HCT116 (cell line): ENCODE measurements around the gene PRRC2A. TPM values are rescaled to one million over a fixed set of nuclear protein-coding genes. Genes with fewer than 3 reads are reported as not detected.

Source experiments
- ATAC-seq: fragments of 200-7000 bp; cut with Tn5 transposase; 2 replicates; pipeline ENCODE4 v1.9.1; 2020; ENCODE audit warnings: mild to moderate bottlenecking, moderate library complexity
- BruUV-seq: library from RNA; stranded (reverse); fragments of 400-500 nt; replicated peaks from 2 replicates; lab custom pipeline; 2021; lab: Mats Ljungman, UMichigan
- CTCF ChIA-PET: fragments of 300-600 bp; sonication (Branson Sonifier 250); formaldehyde crosslinking; loops from one replicate; lab custom pipeline; 2021; ENCODE audit warnings: antibody characterized with exemption; lab: Charles Lee
- POLR2A ChIA-PET: fragments of 300-600, 350-600 bp; sonication (Branson Sonifier 250); formaldehyde crosslinking; loops from one replicate; lab custom pipeline; 2021; ENCODE audit warnings: antibody characterized with exemption; lab: Charles Lee
- RAD21 ChIA-PET, 2 experiments: fragments of 300-600 bp; sonication (Branson Sonifier 250); formaldehyde crosslinking; loops; one replicate each; lab custom pipeline; 2023; ENCODE audit warnings: low total read pairs in 2 of 2; ENCODE audit not compliant: uncharacterized antibody in 2 of 2, unreplicated experiment in 2 of 2, low non-redundant PET in 1 of 2; lab: Charles Lee
- DNase-seq: peaks from one replicate; pipeline ENCODE4 v3.0.0-alpha.2; 2010; ENCODE audit warnings: low read depth, low spot score
- H2AFZ ChIP-seq: fragments of 200-600 bp; shearing (Covaris generic), sonication (generic); 2 replicates; pipeline ENCODE4 v1.6.1; 2017; ENCODE audit warnings: low read depth, mixed run types, mixed read lengths, antibody characterized with exemption, low read length; ENCODE audit not compliant: poor library complexity, severe bottlenecking
- H3K27ac ChIP-seq: 2 replicates; pipeline ENCODE4 v1.5.1; 2012; ENCODE audit warnings: low read depth, low read length
- H3K27me3 ChIP-seq: fragments of 200-600 bp; sonication (generic); 2 replicates; pipeline ENCODE4 v1.6.1; 2016; ENCODE audit warnings: mixed run types, low read length, mixed read lengths; ENCODE audit not compliant: insufficient read depth
- H3K36me3 ChIP-seq, 2 experiments: fragments of 200-500 bp in 1 of 2; fragments of 200-600 bp in 1 of 2; sonication (Bioruptor generic) in 1 of 2; sonication (generic) in 1 of 2; 2 replicates each; pipeline versions ENCODE4 v1.5.1 to v1.6.1; 2014 to 2016; ENCODE audit warnings: low read length in 2 of 2, inconsistent platforms in 1 of 2, mixed read lengths in 1 of 2, mixed run types in 1 of 2; ENCODE audit not compliant: insufficient read depth in 2 of 2, control insufficient read depth in 1 of 2
- H3K4me1 ChIP-seq, 2 experiments: fragments of 200-600 bp in 1 of 2; sonication (generic) in 1 of 2; 2 replicates each; pipeline versions ENCODE4 v1.5.1 to v1.6.1; 2012 to 2017; ENCODE audit warnings: low read length in 2 of 2, inconsistent platforms in 1 of 2, mild to moderate bottlenecking in 1 of 2, mixed read lengths in 1 of 2, mixed run types in 1 of 2, moderate library complexity in 1 of 2; ENCODE audit not compliant: insufficient read depth in 2 of 2, control insufficient read depth in 1 of 2
- H3K4me2 ChIP-seq: fragments of 200-600 bp; sonication (generic); 2 replicates; pipeline ENCODE4 v1.6.1; 2017; ENCODE audit warnings: mixed run types, low read length, mixed read lengths
- H3K4me3 ChIP-seq, 2 experiments: fragments of 200-600 bp in 1 of 2; sonication (generic) in 1 of 2; replicated peaks in 1 of 2; 2 replicates each; pipeline ENCODE4 v1.5.1; 2011 to 2016; ENCODE audit warnings: low read length in 2 of 2, control low read depth in 1 of 2, low read depth in 1 of 2, mild to moderate bottlenecking in 1 of 2, mixed read lengths in 1 of 2, mixed run types in 1 of 2
- H3K79me2 ChIP-seq: fragments of 200-600 bp; sonication (generic); 2 replicates; pipeline ENCODE4 v1.6.1; 2017; ENCODE audit warnings: mild to moderate bottlenecking, mixed run types, low read length, moderate library complexity, mixed read lengths; ENCODE audit not compliant: insufficient read depth
- H3K9ac ChIP-seq: fragments of 200-600 bp; sonication (generic); 2 replicates; pipeline ENCODE4 v1.6.1; 2016; ENCODE audit warnings: low read length, mixed read lengths
- H3K9me2 ChIP-seq: fragments of 200-600 bp; sonication (generic), shearing (Covaris generic); 2 replicates; pipeline ENCODE4 v1.6.1; 2017; ENCODE audit warnings: mixed run types, mild to moderate bottlenecking, moderate library complexity; ENCODE audit not compliant: insufficient read depth
- H3K9me3 ChIP-seq, 2 experiments: fragments of 200-500 bp in 1 of 2; fragments of 200-600 bp in 1 of 2; sonication (Bioruptor generic) in 1 of 2; sonication (generic) in 1 of 2; 2 replicates each; pipeline ENCODE4 v1.6.1; 2014 to 2017; ENCODE audit warnings: low read length in 2 of 2, mixed read lengths in 2 of 2, inconsistent platforms in 1 of 2, low read depth in 1 of 2, mild to moderate bottlenecking in 1 of 2, mixed run types in 1 of 2, moderate library complexity in 1 of 2; ENCODE audit not compliant: control insufficient read depth in 1 of 2, insufficient read depth in 1 of 2
- H4K20me1 ChIP-seq: fragments of 200-600 bp; sonication (generic), shearing (Covaris generic); 2 replicates; pipeline ENCODE4 v1.6.1; 2017; ENCODE audit warnings: mixed run types, mild to moderate bottlenecking, moderate library complexity; ENCODE audit not compliant: insufficient read depth
- FOSL1 ChIP-seq: IDR thresholded peaks from 2 replicates; pipeline ENCODE4 v1.6.1; 2012; ENCODE audit warnings: low read depth
- POLR2AphosphoS5 ChIP-seq: IDR thresholded peaks from 2 replicates; pipeline ENCODE4 v1.6.1; 2011; ENCODE audit warnings: mild to moderate bottlenecking, low read depth, low read length, moderate library complexity
- SRF ChIP-seq: IDR thresholded peaks from 2 replicates; pipeline ENCODE4 v1.6.1; 2012; ENCODE audit warnings: low read depth
- ZFX ChIP-seq: fragments of 450-650 bp; IDR thresholded peaks from 2 replicates; pipeline ENCODE4 v1.6.1; 2017
- intact Hi-C: fragments of 100-400 bp; cut with micrococcal nuclease; formaldehyde crosslinking; loops from 2 replicates; pipeline ENCODE4 v1.10.0; 2022
- total RNA-seq: library from RNA; stranded (reverse); gene quantifications from one replicate; pipeline ENCODE4 v1.2.1, GENCODE V29; 2021; ENCODE audit not compliant: unreplicated experiment
- TF ChIP-seq, protein P1 (sequence below), 3 experiments: fragments of 200-600 bp in 1 of 3; sonication (generic) in 1 of 3; IDR thresholded peaks in 2 of 3; conservative IDR thresholded peaks in 1 of 3; 2 replicates each; pipeline ENCODE4 v1.5.1; 2012 to 2017; ENCODE audit warnings: low read depth in 2 of 3, low read length in 2 of 3, antibody characterized with exemption in 1 of 3, borderline replicate concordance in 1 of 3, control low read depth in 1 of 3, mild to moderate bottlenecking in 1 of 3, mixed read lengths in 1 of 3, mixed run types in 1 of 3, moderate library complexity in 1 of 3; ENCODE audit not compliant: insufficient read depth in 1 of 3

Gene PRRC2A
- total RNA-seq, 1 experiment from 2014 or later: 250 TPM

DNA sequence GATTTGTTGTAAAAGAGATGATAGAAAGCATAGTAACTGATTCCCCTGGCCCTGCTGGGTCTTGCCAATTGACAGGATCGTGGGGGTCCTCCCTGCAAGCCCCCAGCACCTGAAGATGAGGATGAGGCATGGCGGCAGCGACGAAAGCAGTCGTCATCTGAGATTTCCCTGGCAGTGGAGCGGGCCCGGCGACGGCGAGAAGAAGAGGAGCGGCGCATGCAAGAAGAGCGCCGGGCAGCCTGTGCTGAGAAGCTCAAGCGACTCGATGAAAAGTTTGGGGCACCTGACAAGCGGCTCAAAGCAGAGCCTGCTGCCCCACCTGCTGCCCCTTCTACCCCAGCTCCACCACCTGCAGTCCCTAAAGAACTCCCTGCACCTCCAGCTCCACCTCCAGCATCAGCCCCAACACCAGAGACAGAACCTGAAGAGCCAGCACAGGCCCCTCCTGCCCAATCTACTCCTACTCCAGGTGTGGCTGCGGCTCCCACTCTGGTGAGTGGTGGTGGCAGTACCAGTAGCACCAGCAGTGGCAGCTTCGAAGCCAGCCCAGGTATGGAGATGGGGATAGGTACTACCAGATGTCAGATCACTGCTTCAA, 7.3 kb downstream of the PRRC2A start:
- no peak overlapping the region for H3K9ac ChIP-seq
- no peaks in the 10 kb centered on the region for H3K27me3 ChIP-seq
- no TSS peak for BruUV-seq
- intact Hi-C loops: no loop called here
- H2AFZ ChIP-seq: no peak overlapping the region
- no peak overlapping the region for H3K27ac ChIP-seq
- no peak overlapping the region for H3K4me3 ChIP-seq
- RAD21 ChIA-PET: no interaction called here
- H3K36me3 ChIP-seq: peaks cover 54 to 96% of the 10 kb centered on the region in 2 experiments
- no peaks in the 10 kb centered on the region for H3K9me2 ChIP-seq
- H4K20me1 ChIP-seq: no peaks in the 10 kb centered on the region
- CTCF ChIA-PET: no interaction called here
- no peak overlapping the region for H3K4me2 ChIP-seq
- no peaks in the 10 kb centered on the region; a peak in 1 of 4 replicates for H3K4me1 ChIP-seq
- H3K9me3 ChIP-seq: no peaks in the 10 kb centered on the region
- H3K79me2 ChIP-seq: peaks cover 90% of the 10 kb centered on the region
- ATAC-seq: no peak
- POLR2A ChIA-PET: no interaction called here
- no peak for TF ChIP-seq ZFX
- TF ChIP-seq SRF: no peak
- TF ChIP-seq, all 23 proteins: peak for 0
- DNase-seq: no peak

DNA sequence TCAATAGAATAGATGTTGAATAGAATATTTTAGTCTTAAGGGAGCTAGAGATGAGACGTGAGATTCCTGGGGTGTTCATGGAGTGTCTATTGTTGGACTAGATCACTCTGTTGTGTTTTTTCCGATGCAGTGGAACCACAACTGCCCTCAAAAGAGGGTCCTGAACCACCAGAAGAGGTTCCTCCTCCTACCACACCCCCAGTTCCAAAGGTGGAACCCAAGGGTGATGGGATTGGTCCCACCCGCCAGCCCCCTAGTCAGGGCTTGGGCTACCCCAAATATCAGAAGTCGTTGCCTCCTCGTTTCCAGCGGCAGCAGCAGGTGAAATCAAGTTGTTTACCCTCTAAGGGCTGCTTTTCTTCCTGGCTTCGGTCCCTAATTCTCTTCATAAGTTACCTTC, 8.5 kb downstream of the PRRC2A start:
- no peaks in the 10 kb centered on the region for H3K9me3 ChIP-seq
- CTCF ChIA-PET: no interaction called here
- peaks cover 59 to 95% of the 10 kb centered on the region in 2 experiments for H3K36me3 ChIP-seq
- 0 out of 2 replicates have a peak, but pooled peaks have one; percentile 20 for TF ChIP-seq POLR2AphosphoS5
- TF ChIP-seq, protein P1, sequence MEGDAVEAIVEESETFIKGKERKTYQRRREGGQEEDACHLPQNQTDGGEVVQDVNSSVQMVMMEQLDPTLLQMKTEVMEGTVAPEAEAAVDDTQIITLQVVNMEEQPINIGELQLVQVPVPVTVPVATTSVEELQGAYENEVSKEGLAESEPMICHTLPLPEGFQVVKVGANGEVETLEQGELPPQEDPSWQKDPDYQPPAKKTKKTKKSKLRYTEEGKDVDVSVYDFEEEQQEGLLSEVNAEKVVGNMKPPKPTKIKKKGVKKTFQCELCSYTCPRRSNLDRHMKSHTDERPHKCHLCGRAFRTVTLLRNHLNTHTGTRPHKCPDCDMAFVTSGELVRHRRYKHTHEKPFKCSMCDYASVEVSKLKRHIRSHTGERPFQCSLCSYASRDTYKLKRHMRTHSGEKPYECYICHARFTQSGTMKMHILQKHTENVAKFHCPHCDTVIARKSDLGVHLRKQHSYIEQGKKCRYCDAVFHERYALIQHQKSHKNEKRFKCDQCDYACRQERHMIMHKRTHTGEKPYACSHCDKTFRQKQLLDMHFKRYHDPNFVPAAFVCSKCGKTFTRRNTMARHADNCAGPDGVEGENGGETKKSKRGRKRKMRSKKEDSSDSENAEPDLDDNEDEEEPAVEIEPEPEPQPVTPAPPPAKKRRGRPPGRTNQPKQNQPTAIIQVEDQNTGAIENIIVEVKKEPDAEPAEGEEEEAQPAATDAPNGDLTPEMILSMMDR (IDR thresholded peaks at IDR 0.05 in 2 of 3, conservative IDR thresholded peaks at IDR 0.05 in 1 of 3; ENCODE audit: borderline replicate concordance in 1 of 3, insufficient read depth in 1 of 3, low read depth in 2 of 3, low read length in 2 of 3): no peak
- TF ChIP-seq FOSL1: no peak
- no peaks in the 10 kb centered on the region for H3K27me3 ChIP-seq
- RAD21 ChIA-PET: no interaction called here
- no peak overlapping the region for H3K4me3 ChIP-seq
- intact Hi-C loops: no loop called here
- H3K9me2 ChIP-seq: no peaks in the 10 kb centered on the region
- no peak overlapping the region for H3K27ac ChIP-seq
- no peak overlapping the region for H3K4me2 ChIP-seq
- no TSS peak for BruUV-seq
- no peaks in the 10 kb centered on the region for H3K4me1 ChIP-seq
- no peak for ATAC-seq
- no peak overlapping the region for H3K9ac ChIP-seq
- no peaks in the 10 kb centered on the region for H4K20me1 ChIP-seq
- POLR2A ChIA-PET: interaction anchor here (0.7 kb wide), 1 partner anchor 9 kb away, joined by 3 read pairs; no protein-coding TSS in a partner anchor
- DNase-seq: no peak
- H3K79me2 ChIP-seq: peaks cover 87% of the 10 kb centered on the region
- H2AFZ ChIP-seq: no peak overlapping the region
